Measurements from ENCODE around the gene WDR45B. TPM values are rescaled to one million over a fixed set of nuclear protein-coding genes. Genes with fewer than 3 reads are reported as not detected.

Gene WDR45B
- total RNA-seq, 2 donors from 2014 or later = 97.8 to 146 TPM

GRCh38 chr17:82599674-82600661, 48.3 kb downstream of the WDR45B start:
- H3K27me3 ChIP-seq (replicated peaks; ENCODE audit: insufficient read depth) = no peaks in the 10 kb centered on the region
- 95% methylated on average over 26 of the region's 26 CpGs for WGBS
- intact Hi-C loops (cut with DNase I) = no loop called here
- no peak overlapping the region for H3K4me3 ChIP-seq
- no peak overlapping the region for H3K27ac ChIP-seq
- no peaks in the 10 kb centered on the region for H3K36me3 ChIP-seq
- DNase-seq (ENCODE audit: low spot score) = no peak
- H3K9me3 ChIP-seq = no peaks in the 10 kb centered on the region
- no peak for TF ChIP-seq POLR2AphosphoS5 (IDR thresholded peaks at IDR 0.05)
- TF ChIP-seq POLR2A (IDR thresholded peaks at IDR 0.05) = no peak
- TF ChIP-seq CTCF (IDR thresholded peaks at IDR 0.05) = no peak
- no peaks in the 10 kb centered on the region for H3K4me1 ChIP-seq (replicated peaks)

DNA sequence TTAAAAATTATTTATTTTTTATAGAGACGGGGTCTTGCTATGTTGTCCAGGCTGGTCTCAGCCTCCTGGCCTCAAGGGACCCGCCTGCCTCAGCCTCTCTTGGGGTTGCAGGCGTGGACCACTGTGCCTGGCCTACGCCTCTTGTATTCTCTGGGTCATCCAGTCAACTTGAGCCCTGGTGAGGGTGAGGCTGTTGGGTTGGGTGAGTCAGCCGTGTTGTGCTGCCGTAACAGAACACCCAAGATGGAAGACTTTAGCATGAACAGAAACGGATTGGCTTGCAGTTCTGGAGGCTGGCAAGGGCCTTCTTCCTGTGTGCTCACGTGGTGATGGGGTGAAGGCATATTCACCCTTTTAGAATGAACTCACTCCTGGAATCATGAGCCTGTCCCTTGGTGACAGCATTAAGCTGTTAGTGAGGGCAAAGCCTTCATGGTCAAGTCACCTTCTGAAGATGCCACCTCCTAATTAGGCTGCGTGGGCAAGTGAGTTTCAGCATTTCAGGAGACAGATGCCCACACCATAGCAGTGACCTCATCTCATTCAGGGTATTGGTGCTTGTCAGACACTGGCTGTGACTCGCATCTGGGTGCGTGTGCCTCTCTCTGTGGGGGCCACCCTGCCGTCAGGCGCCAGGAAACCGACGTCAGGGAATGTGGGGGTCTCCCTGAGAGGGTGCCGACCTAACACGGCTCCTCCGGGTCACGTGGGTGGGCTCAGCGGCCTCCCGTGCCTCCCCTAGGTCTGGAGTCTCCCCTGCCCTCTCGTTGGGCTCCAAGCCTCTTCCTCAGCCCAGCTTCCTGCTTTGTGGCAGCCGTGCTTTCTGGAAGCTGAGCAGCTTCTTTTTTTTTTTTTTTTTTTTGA, 49.8 kb downstream of the WDR45B start:
- H3K27ac ChIP-seq = no peak overlapping the region
- H3K36me3 ChIP-seq = no peaks in the 10 kb centered on the region
- H3K4me3 ChIP-seq = no peak overlapping the region
- WGBS = 78% methylated on average over 22 of the region's 23 CpGs
- intact Hi-C loops (cut with DNase I) = no loop called here
- peaks cover 6% of the 10 kb centered on the region for H3K4me1 ChIP-seq (replicated peaks)
- no peaks in the 10 kb centered on the region for H3K9me3 ChIP-seq
- no peak for TF ChIP-seq POLR2A (IDR thresholded peaks at IDR 0.05)
- no peak for TF ChIP-seq CTCF (IDR thresholded peaks at IDR 0.05)
- TF ChIP-seq POLR2AphosphoS5 (IDR thresholded peaks at IDR 0.05) = no peak
- H3K27me3 ChIP-seq (replicated peaks; ENCODE audit: insufficient read depth) = no peaks in the 10 kb centered on the region
- no peak for DNase-seq (ENCODE audit: low spot score)

DNA sequence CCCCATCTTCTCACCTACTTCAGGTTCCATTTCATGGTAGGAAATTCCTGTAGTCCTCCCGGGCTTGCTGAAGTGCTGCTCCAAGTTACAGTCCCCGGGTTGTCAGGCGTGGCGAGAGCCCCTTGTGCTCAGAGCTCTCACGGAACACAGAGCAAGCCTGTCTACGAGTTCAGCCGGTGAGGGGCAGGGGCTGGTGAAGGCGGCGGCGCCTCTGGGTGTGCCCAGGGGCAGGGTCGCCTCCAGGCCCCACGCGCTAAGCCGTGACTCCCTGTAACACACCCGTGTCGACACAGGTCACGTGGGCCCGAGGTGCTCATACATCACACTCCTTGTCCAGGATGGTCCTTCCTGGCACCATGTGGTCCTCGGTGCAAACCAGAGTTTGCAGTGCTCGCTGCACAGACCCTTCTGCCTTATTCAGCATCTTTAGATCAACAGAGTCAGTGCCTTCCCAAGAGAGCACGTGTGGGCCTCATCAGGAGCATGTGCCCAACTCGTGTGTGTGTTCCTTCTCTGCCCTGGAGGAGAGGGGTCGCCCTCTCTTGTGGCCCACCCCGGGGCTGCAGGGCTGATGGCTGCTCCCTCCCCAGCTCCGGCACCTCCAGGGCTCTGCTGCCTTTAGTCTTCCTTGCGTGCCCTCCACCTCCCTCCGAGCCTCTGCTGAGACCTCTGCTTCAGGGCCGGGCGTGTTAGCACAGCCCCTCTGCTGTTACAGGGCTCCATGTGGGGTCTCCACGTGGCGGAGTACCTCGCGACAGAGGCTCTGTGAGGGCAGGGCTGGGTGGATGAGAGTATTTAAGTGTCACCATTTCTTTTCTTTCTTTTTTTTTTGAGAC, 51.2 kb downstream of the WDR45B start:
- TF ChIP-seq POLR2AphosphoS5 (IDR thresholded peaks at IDR 0.05) (no peak), CTCF (IDR thresholded peaks at IDR 0.05) (no peak), POLR2A (IDR thresholded peaks at IDR 0.05) (no peak)
- WGBS = 84% methylated on average over 33 of the region's 33 CpGs

DNA sequence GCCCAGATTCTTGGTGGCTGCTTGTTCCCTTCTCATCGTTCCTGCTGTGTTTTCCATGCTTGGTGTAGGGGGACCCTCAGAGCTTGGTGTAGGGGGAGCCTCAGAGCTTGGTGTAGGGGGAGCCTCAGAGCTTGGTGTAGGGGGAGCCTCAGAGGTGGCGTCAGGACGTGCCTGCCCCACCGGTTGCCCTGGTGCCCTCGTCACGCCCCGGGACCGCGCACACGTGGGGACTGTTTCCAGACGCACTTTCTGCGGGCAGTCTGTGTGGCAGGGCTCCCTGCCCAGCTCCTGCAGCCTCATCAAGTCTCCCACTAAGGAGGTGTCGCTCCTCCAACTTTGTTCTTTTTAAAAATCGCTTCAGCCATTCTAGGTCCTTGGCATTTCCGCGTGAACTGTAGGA, 51.9 kb downstream of the WDR45B start:
- H3K9me3 ChIP-seq = no peaks in the 10 kb centered on the region
- intact Hi-C loops (cut with DNase I) = no loop called here
- H3K36me3 ChIP-seq = no peaks in the 10 kb centered on the region
- H3K4me1 ChIP-seq (replicated peaks) = peaks cover 11% of the 10 kb centered on the region
- no peak overlapping the region for H3K27ac ChIP-seq
- H3K27me3 ChIP-seq (replicated peaks; ENCODE audit: insufficient read depth) = no peaks in the 10 kb centered on the region
- WGBS = 83% methylated on average over 16 of the region's 16 CpGs
- TF ChIP-seq POLR2AphosphoS5 (IDR thresholded peaks at IDR 0.05) = no peak
- TF ChIP-seq CTCF (IDR thresholded peaks at IDR 0.05) = no peak
- TF ChIP-seq POLR2A (IDR thresholded peaks at IDR 0.05) = no peak
- DNase-seq (ENCODE audit: low spot score) = no peak
- H3K4me3 ChIP-seq = no peak overlapping the region

More for the DNA sequence above, 51.2 kb downstream of the WDR45B start:
- Histone ChIP-seq H3K4me3 (no peak overlapping the region), H3K9me3 (no peaks in the 10 kb centered on the region), H3K4me1 (replicated peaks) (peaks cover 9% of the 10 kb centered on the region), H3K36me3 (no peaks in the 10 kb centered on the region), H3K27me3 (replicated peaks; ENCODE audit: insufficient read depth) (no peaks in the 10 kb centered on the region), H3K27ac (no peak overlapping the region)
- DNase-seq (ENCODE audit: low spot score) = no peak
- intact Hi-C loops (cut with DNase I) = no loop called here

Data from prostate gland (tissue), 2 donors.